Hindlimb muscle (tissue), 1 donor: Measurements from ENCODE around the gene TMEM114. TPM values are rescaled to one million over a fixed set of nuclear protein-coding genes. Genes with fewer than 3 reads are reported as not detected.

ENCODE experiments used
- DNase-seq: peaks from one replicate; pipeline ENCODE4 v3.0.0-alpha.2; 2013
- polyA plus RNA-seq: library from polyadenylated mRNA; unstranded; fragments of 120-200 nt; gene quantifications from one replicate; pipeline ENCODE4 v1.2.1, GENCODE V29; 2013; ENCODE audit not compliant: insufficient read length

Gene TMEM114
- polyA plus RNA-seq, 1 donor, result not detected

DNA sequence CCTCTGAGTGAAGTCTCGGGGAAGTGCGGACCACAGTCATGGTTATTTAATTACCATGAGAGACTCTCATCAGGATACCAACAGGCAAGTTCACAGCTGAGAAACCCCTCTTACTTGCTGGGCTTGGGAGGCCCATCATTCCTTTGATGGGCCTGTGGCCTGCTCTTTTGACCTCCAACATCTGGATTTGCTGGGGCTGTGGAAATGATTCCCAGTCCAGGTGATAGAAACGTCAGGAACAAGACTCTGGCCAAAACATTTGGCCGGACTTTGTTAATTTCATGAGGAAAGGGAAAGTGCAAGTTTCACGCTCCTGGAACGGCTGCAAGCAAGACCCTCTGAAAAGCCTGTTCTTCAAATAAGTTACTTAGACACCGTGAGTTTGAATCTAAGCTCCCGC is 42.5 kb downstream of the TMEM114 start:
- no peak for DNase-seq

GRCh38 chr16:8544406-8544805 is 45.9 kb downstream of the TMEM114 start:
- DNase-seq, result no peak

DNA sequence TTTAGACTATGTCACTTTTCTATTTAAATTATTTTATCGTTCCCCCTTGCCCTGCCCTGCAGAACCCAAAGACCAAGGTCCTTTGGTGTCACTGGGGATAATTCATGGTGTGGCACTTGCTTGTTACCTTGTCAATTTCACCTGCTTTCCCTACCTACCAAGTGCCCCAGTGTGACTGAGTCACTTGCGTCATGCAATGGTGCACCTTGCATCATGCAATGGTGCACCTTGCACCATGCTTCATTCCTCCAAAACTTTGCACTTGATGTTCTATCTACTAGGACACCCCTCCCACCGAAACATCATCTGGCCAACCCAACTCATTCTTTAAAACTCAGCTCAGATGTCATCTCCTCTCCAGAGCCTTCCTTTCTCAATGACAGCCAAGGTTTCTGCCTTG is 47.1 kb downstream of the TMEM114 start:
- DNase-seq, result no peak

DNA sequence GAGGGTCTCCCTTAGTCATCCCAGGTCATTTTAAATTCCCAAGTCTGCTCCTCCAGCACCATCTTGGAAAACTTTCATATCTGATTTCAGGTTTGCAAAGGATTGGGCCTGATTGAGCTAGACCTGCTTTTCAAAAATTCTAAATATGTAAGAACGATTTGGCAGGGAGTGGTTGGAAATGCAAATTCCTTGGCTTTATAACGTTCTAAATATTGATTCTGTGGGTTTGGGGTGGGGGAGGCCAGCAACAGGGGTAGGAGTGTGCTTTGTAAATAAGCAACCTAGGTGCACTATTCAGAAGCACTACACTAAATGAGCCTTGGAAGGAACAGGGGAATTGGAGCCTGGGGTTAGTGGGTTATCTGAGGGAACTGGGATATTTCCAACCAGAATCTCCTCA is 47.9 kb downstream of the TMEM114 start:
- DNase-seq, result no peak

DNA sequence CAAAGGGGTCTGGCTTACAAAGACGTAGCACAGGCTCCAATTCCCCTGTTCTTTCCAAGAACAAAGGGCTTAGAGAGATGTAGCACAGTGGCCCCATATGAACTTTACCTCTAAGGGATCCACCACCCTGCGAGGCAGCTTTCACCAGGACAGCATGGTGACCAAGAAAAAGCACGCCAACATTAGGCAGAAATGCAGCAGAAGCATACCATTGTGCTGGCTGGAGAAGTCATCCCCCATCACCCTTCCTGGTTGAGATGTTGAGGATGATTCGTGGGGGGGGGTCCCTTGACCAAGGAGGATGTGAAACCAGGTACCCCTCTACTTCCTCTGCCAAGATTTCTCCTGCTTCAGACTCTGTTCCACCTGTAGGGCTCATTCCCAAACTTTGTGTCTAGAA is 48.4 kb downstream of the TMEM114 start:
- no peak for DNase-seq

DNA sequence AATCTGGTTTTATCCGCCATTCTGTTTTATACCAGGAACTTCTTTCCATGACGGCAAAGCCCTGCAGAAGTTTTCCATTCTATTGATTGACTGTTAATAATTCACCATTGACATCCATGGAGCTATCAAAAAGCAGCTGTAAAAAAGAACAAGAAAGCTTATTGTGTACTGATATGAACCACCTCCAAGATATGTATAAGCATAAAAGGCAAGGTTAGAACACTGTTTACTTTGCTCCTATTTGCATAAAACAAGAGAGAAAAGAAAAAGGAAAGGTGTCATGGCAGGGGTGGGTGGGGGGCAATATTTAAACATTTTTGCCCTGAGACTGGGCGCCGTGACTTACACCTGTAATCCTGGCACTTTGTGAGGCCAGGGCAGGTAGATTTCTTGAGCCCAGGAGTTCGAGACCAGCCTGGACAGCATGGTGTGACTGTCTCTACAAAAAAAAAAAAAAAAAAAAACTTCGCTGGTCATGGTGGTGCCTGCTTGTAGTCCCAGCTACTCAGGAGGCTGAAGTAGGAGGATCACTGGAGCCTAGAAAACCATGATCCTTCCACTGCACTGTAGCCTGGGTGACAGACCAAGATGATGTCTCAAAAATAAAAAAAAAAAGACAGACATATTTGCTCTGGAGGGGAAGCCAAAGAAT is 52.5 kb downstream of the TMEM114 start:
- no peak for DNase-seq

GRCh38 chr16:8533509-8533908 is 56.8 kb downstream of the TMEM114 start:
- DNase-seq, result no peak

DNA sequence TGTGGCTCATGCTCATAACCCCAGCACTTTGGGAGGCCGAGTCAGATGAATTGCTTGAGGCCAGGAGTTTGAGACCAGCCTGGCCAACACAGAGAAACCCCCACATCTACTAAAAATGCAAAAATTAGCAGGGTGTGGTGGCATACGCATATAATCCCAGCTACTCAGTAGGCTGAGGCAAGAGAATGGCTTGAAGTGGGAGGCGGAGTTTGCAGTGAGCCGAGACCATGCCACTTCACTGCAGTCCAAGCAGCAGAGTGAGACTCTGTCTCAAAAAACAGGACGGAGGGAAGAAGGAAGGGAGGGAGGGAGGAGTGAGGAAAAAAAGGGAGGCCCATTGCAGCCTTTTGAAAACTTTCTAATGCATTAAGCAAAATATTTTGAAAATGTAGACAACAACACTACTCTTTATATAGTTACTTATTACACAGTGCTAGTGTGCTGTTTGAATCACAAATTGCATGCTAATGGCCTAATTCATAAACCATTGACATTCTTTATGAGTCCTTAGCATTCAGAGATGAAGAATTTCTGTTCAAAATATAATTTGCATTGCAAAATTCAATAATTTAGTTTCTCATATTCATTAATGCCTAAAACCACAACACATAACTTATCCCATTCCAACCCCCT is 59.4 kb downstream of the TMEM114 start:
- no peak for DNase-seq

DNA sequence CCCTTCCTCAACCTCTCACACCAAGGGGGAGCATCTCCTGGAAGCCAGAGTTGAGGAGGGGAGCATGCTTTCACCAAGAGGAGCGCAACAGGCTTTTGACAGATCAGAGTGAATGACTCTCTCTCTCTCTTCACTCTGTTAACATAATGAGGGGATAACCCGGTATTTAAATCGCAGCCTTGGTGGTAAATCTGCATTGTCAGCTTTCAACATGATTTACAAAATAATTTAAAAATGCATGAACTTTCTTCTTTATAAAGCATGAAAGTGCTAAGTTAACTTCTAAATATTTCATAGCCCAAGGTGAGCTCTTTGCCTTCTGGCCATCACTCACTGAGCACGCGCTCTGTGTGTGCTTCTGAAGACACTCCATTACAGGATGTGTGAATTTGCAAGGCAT is 61.8 kb downstream of the TMEM114 start:
- no peak for DNase-seq

DNA sequence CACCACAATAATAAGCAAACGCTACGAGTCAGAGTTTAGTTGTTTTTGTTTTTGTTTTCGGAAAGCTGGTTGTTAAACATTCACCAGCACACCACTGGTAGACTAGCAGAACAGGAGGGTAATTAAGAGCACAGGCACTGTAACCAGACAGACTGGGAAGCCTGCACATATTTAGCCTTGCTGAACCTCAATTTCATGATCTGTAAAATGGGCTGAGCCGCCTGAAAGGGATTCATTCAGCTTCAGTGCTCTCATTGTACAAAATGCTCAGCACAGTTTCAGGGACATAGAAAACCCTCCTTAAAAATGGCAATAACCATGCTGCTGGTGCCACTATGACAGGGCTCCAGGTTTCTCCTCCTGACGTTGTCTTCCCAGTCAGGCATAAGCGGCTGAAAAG is 66.4 kb downstream of the TMEM114 start:
- DNase-seq, result no peak

- DNase-seq, result no peak
These were observed 67.6 kb downstream of the TMEM114 start for GRCh38 chr16:8522757-8523156.

DNA sequence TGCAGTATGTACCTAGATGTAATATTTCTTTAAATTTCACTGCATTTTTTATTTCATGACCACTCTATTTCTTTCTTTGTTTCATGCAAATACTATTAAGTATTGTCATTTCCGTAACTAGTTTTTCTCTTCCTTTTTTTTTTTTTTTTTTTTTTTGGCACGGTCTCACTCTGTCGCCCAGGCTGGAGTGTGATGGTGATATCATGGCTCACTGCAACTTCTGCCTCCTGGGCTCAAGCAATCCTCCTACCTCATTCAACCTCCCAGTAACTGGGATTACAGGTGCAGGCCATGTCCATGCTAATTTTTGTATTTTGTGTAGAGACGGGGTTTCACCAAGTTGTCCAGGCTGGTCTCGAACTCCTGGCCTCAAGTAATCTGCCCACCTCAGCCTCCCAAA is 70.7 kb downstream of the TMEM114 start:
- DNase-seq, result no peak

Other genes with a start within 250 kb of the TMEM114 start
- 25.6 TPM for gene METTL22, start 31.2 kb upstream of the TMEM114 start, polyA plus RNA-seq
- 17.1 TPM for gene ABAT, start 84.1 kb upstream of the TMEM114 start, polyA plus RNA-seq
- 11.4 TPM for gene TMEM186, start 207.1 kb upstream of the TMEM114 start, polyA plus RNA-seq
- gene PMM2, start 207.3 kb upstream of the TMEM114 start, polyA plus RNA-seq, result 17.4 TPM